ENCODE measurements around the gene CRACR2B. TPM values are rescaled to one million over a fixed set of nuclear protein-coding genes. Genes with fewer than 3 reads are reported as not detected.

CRACR2B gene
- total RNA-seq, 1 donor from 2014 or later: 2.6 TPM

DNA sequence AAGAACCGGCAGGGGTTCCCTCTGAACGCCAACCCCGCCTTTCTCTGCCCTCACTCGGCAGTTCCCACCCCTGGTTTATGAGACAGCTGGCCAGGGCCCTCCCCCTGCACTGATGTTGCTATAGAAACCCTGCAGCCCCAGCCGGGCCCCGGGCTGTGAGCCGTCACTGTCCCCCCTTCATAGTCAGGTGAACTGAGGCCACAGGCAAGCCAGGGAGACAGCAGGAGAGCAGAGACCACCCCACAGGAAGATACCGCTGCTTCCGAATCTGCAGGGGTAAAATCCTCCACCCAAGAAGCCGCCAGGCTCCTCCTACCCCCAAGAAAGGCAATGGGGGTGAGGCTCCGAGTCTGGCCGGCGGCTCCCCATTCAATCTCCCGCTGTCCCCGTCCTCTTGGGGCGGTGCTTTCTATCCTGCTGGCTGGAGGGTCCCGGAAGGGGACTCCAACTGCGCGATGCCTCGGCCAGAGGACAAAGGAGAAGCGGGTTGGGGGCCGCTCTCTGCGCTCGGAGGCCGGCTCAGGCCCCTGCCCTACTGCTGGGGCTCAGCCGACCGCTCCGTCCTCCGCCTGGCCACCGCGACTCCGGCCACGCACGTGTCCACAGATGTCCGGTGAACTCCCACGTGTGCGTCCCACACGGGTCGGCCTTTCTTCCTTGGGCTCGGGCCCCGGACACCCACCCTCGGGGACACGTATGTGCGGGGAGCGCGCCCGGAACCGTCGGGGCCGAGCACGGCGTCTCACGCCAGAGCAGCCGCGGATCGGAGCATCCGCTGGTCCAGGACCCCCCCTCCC, 30.2 kb upstream of the CRACR2B start:
- Histone ChIP-seq H3K9ac (ENCODE audit: low read length) (peak overlapping the region; percentile 86), H3K4me2 (ENCODE audit: low read length) (peak overlapping the region; percentile 96), H3K9me3 (ENCODE audit: insufficient read depth, low read depth, low read length) (no peaks in the 10 kb centered on the region), H3K4me3 (ENCODE audit: insufficient read depth, low read depth, low read length) (peak overlapping the region; percentile 77), H3K27me3 (ENCODE audit: insufficient read depth, low read length) (no peaks in the 10 kb centered on the region), H3K36me3 (ENCODE audit: insufficient read depth, low read length) (no peaks in the 10 kb centered on the region), H3K4me1 (ENCODE audit: insufficient read depth, low read length) (peaks cover 16% of the 10 kb centered on the region), H4K20me1 (ENCODE audit: insufficient read depth, low read length) (peaks cover 52% of the 10 kb centered on the region), H3K79me2 (ENCODE audit: insufficient read depth, low read length) (peaks cover 4% of the 10 kb centered on the region), H2AFZ (ENCODE audit: low read depth, low read length) (peak overlapping the region; percentile 56), H3K27ac (ENCODE audit: low read depth, low read length) (peak overlapping the region; percentile 81)
- Mint-ChIP-seq H3K4me1 (ENCODE audit: low read depth, unreplicated experiment) (no peaks in the 10 kb centered on the region), H3K4me3 (ENCODE audit: unreplicated experiment) (peak overlapping the region; percentile 85), H3K27me3 (ENCODE audit: low read depth, unreplicated experiment) (no peaks in the 10 kb centered on the region), H3K9me3 (ENCODE audit: unreplicated experiment) (no peaks in the 10 kb centered on the region), H3K36me3 (ENCODE audit: low read depth, unreplicated experiment) (peaks cover 2% of the 10 kb centered on the region), H3K27ac (ENCODE audit: unreplicated experiment) (peak overlapping the region; percentile 78)
- FAIRE-seq: no peak
- DNase-seq (ENCODE audit: low read depth): peak; percentile 64
- TF ChIP-seq CTCF (IDR thresholded peaks at IDR 0.05; ENCODE audit: insufficient read depth, low read depth, low read length) (no peak), EZH2 (IDR thresholded peaks at IDR 0.05; ENCODE audit: insufficient read depth, low read length) (no peak)

- H3K79me2 ChIP-seq (ENCODE audit: insufficient read depth, low read length): peaks cover 11% of the 10 kb centered on the region
- peak within 1 kb of the TSS; percentile 56 for H2AFZ ChIP-seq (ENCODE audit: low read depth, low read length)
- Mint-ChIP-seq H3K4me3 (ENCODE audit: unreplicated experiment) (peak within 1 kb of the TSS; percentile 85), H3K4me1 (ENCODE audit: low read depth, unreplicated experiment) (no peaks in the 10 kb centered on the region), H3K36me3 (ENCODE audit: low read depth, unreplicated experiment) (peaks cover 2% of the 10 kb centered on the region), H3K9me3 (ENCODE audit: unreplicated experiment) (no peaks in the 10 kb centered on the region), H3K27me3 (ENCODE audit: low read depth, unreplicated experiment) (no peaks in the 10 kb centered on the region), H3K27ac (ENCODE audit: unreplicated experiment) (peak within 1 kb of the TSS; percentile 78)
- no peaks in the 10 kb centered on the region for H3K36me3 ChIP-seq (ENCODE audit: insufficient read depth, low read length)
- peak; percentile 48 for DNase-seq (ENCODE audit: low read depth)
- H3K4me2 ChIP-seq (ENCODE audit: low read length): peak within 1 kb of the TSS; percentile 96
- TF ChIP-seq CTCF (IDR thresholded peaks at IDR 0.05; ENCODE audit: insufficient read depth, low read depth, low read length): peak; percentile 19
- no peak for TF ChIP-seq EZH2 (IDR thresholded peaks at IDR 0.05; ENCODE audit: insufficient read depth, low read length)
- H3K9me3 ChIP-seq (ENCODE audit: insufficient read depth, low read depth, low read length): no peaks in the 10 kb centered on the region
- no peaks in the 10 kb centered on the region for H3K27me3 ChIP-seq (ENCODE audit: insufficient read depth, low read length)
- H3K9ac ChIP-seq (ENCODE audit: low read length): peak within 1 kb of the TSS; percentile 86
- H3K27ac ChIP-seq (ENCODE audit: low read depth, low read length): peak within 1 kb of the TSS; percentile 81
- peaks cover 16% of the 10 kb centered on the region for H3K4me1 ChIP-seq (ENCODE audit: insufficient read depth, low read length)
- H3K4me3 ChIP-seq (ENCODE audit: insufficient read depth, low read depth, low read length): peak within 1 kb of the TSS; percentile 77
- H4K20me1 ChIP-seq (ENCODE audit: insufficient read depth, low read length): peaks cover 55% of the 10 kb centered on the region
- FAIRE-seq: no peak
These were observed 29.5 kb upstream of the CRACR2B start, which contains the start of gene SLC25A22 for GRCh38 chr11:798093-798713. TSS of gene SLC25A22 (minus strand) at chr11:798281. CDS start at chr11:795006, 3,275 bp downstream.
